Hematopoietic multipotent progenitor cell treated with erythropoietin and hydrocortisone succinate and interleukin-3 and kit ligand, for 17 days (in vitro differentiated cells): Measurements from ENCODE around the gene AMN1.
"Not testable (repeated sequence)": the region's sequence is repeated elsewhere in the genome, so short reads cannot be mapped to it uniquely, and the experiment has no call there.

Experiments used
- DNase-seq: peaks from one replicate; pipeline ENCODE4 v3.0.0-alpha.2; 2015; ENCODE audit warnings: low spot score

Gene AMN1

GRCh38 chr12:31733549-31734432 lies 5.0 kb upstream of the AMN1 start:
- DNase-seq: not testable (repeated sequence)

GRCh38 chr12:31732926-31733548 lies 4.2 kb upstream of the AMN1 start:
- DNase-seq: no peak

- DNase-seq: not testable (repeated sequence)
These were observed 2.4 kb upstream of the AMN1 start for GRCh38 chr12:31731203-31731602.

GRCh38 chr12:31729705-31730104 lies 884 bp upstream of the AMN1 start:
- DNase-seq: no peak

- no peak for DNase-seq
These were observed 418 bp downstream of the AMN1 start for GRCh38 chr12:31728289-31728916.

- no peak for DNase-seq
These were observed 1.6 kb downstream of the AMN1 start for GRCh38 chr12:31727192-31727591.

GRCh38 chr12:31726575-31726974 lies 2.2 kb downstream of the AMN1 start:
- DNase-seq: no peak

GRCh38 chr12:31724557-31724956 lies 4.3 kb downstream of the AMN1 start:
- DNase-seq: no peak

- no peak for DNase-seq
These were observed 6.2 kb downstream of the AMN1 start for GRCh38 chr12:31722580-31722979.

GRCh38 chr12:31718542-31719198 lies 10.2 kb downstream of the AMN1 start:
- DNase-seq: not testable (repeated sequence)

- not testable (repeated sequence) for DNase-seq
These were observed 11.8 kb downstream of the AMN1 start for GRCh38 chr12:31716998-31717397.

- peak; percentile 13 for DNase-seq
These were observed 13.5 kb downstream of the AMN1 start for GRCh38 chr12:31715283-31715825.

- DNase-seq: no peak
These were observed 14.2 kb downstream of the AMN1 start for GRCh38 chr12:31714406-31715271.

GRCh38 chr12:31712877-31713276 lies 15.9 kb downstream of the AMN1 start:
- DNase-seq: no peak

GRCh38 chr12:31710021-31710818 lies 18.6 kb downstream of the AMN1 start:
- no peak for DNase-seq

GRCh38 chr12:31708118-31708517 lies 20.7 kb downstream of the AMN1 start:
- not testable (repeated sequence) for DNase-seq

GRCh38 chr12:31705621-31706020 lies 23.2 kb downstream of the AMN1 start:
- DNase-seq: no peak

GRCh38 chr12:31702047-31702446 lies 26.8 kb downstream of the AMN1 start:
- DNase-seq: no peak

- DNase-seq: not testable (repeated sequence)
These were observed 38.9 kb downstream of the AMN1 start for GRCh38 chr12:31689921-31690320.

- no peak for DNase-seq
These were observed 41.7 kb downstream of the AMN1 start for GRCh38 chr12:31687101-31687527.
